SK-N-MC (cell line): Measurements from ENCODE around the gene MET.
A peak's percentile ranks its signal among the peaks of the same experiment; 100 is the strongest.

Source experiments
- DNase-seq: peaks from one replicate; pipeline ENCODE4 v3.0.0-alpha.2; 2011; ENCODE audit warnings: low read depth, low spot score
- H3K27ac ChIP-seq: fragments of 200-600 bp; sonication (generic); 2 replicates; pipeline ENCODE4 v1.5.1; 2016; ENCODE audit warnings: mixed run types
- H3K36me3 ChIP-seq: fragments of 200-600 bp; sonication (generic); 2 replicates; pipeline ENCODE4 v1.6.1; 2017; ENCODE audit warnings: antibody characterized with exemption, low read length, mixed read lengths; ENCODE audit not compliant: insufficient read depth
- H3K4me3 ChIP-seq: fragments of 200-600 bp; sonication (generic); 2 replicates; pipeline ENCODE4 v1.5.1; 2016
- H3K9ac ChIP-seq: fragments of 200-600 bp; sonication (generic); 2 replicates; pipeline ENCODE4 v1.8.0; 2017; ENCODE audit warnings: mixed run types, mixed read lengths; ENCODE audit not compliant: insufficient read length
- H3K9me3 ChIP-seq: fragments of 200-600 bp; sonication (generic); 2 replicates; pipeline ENCODE4 v1.6.1; 2017; ENCODE audit warnings: low read depth, mild to moderate bottlenecking, antibody characterized with exemption, low read length, moderate library complexity, mixed read lengths
- EZH2 ChIP-seq: fragments of 200-600 bp; sonication (generic); IDR thresholded peaks from one replicate; pipeline ENCODE4 v1.6.1; 2017; ENCODE audit warnings: antibody characterized with exemption
- FOXP2 ChIP-seq: optimal IDR thresholded peaks from 2 replicates; pipeline ENCODE3; 2011; ENCODE audit warnings: mild to moderate bottlenecking, moderate library complexity; ENCODE audit not compliant: insufficient read depth; ENCODE audit errors: extremely low read length, control extremely low read depth
- POLR2AphosphoS5 ChIP-seq: IDR thresholded peaks from 2 replicates; pipeline ENCODE4 v1.6.1; 2012; ENCODE audit warnings: mild to moderate bottlenecking, low read depth, low read length, borderline replicate concordance

MET gene

DNA sequence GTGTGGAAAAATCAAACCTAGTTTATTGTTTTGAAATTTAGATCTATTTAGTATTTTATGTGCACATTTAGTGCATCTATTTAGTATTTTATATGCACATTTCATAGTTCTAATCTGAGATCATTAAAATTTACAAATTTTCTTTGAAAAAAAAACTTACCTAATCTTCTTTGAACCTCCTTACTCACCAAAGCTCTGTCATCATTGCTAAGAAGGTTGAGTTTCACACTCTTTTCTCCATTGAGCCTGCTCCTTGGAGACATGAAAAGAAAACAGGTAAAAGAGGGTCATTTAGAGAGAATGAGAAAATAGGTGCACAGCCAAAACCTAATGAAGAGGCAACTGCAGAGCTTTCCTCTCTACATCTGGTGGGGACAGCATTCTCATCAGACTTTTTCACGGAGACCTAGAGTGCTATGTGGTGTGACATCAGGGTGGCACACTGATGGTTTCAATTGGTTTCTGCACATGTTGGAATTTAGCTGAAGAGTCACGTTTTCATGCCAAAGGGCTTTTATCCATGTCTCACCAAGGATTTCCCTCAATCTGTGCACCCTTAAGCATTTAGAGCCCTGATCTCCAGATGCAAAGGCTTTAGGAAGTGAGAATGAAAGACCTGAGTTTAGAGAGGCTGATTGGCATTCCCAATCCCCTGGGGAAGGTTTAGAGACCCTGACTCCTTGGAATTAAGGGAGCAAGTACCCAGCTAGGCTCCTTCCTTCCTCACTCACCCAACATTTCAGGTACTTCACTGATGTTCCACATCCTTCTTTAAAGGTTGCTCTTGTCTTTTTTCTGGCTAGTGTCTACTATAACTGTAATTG, 101.1 kb downstream of the MET start:
- DNase-seq, result no peak
- H3K36me3 ChIP-seq, result peaks cover 2% of the 10 kb centered on the region; the same call in 1 of the 2 replicates

DNA sequence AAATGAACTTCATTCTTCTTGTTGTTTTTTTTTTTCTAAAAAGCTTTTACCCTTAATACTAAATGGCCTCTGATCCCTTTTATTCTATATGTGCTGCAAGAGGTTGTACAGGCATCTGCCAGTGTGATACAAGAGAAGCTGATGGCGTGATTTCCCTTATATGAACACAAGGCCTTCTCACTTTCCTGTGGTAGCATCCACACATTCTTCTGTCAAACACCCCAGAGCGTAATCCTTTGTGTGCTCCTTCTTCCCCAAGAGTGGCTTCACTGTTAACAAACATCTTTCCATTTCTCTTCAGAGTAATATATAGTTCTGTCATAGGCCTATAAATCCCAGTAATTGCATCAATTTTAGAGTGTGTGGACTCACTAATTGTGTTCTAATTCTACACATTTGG, 104.0 kb downstream of the MET start:
- no peak overlapping the region for H3K4me3 ChIP-seq
- no peak overlapping the region for H3K27ac ChIP-seq
- no peak overlapping the region for H3K9ac ChIP-seq
- TF ChIP-seq POLR2AphosphoS5 (no peak), EZH2 (no peak), FOXP2 (no peak)
- H3K36me3 ChIP-seq, result peaks cover 9% of the 10 kb centered on the region; the same call in 1 of the 2 replicates
- DNase-seq, result no peak
- no peaks in the 10 kb centered on the region for H3K9me3 ChIP-seq

More for the DNA sequence above, 101.1 kb downstream of the MET start:
- Histone ChIP-seq H3K9ac (no peak overlapping the region), H3K9me3 (no peaks in the 10 kb centered on the region), H3K27ac (no peak overlapping the region), H3K4me3 (no peak overlapping the region)
- TF ChIP-seq EZH2 (no peak), POLR2AphosphoS5 (no peak), FOXP2 (no peak)

DNA sequence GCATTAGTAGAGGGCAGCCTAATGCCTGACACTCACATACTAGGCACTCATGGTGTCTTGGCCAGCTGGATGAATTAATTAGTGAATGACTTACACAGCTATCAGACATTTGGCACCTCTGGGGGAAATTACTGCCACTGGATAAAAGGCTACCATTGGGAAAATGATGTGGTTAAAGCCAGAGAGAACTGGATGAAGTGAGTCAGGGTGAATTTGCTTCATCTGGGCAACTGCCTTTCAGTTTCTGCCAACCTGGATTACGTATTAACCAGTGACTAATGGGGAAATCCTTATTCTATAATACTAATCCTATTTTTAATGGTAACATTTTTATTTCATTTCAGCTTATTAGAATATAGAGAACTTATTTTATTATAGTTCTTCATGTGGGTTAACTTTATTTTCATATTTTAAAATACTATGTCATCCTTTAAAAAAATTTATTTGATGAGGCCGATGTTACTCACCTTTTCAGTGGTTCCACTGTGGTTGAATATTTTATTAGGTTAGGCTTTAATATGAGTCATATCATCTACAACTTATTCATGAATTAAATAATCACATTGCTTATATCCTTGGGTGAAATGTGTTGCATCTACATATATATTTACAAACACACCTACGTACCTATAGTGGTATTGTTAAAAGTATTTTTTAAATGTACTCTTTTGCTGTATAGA, 104.8 kb downstream of the MET start:
- Histone ChIP-seq H3K4me3 (no peak overlapping the region), H3K27ac (no peak overlapping the region), H3K36me3 (peaks cover 9% of the 10 kb centered on the region; the same call in 1 of the 2 replicates), H3K9me3 (no peaks in the 10 kb centered on the region), H3K9ac (no peak overlapping the region)
- TF ChIP-seq POLR2AphosphoS5, result no peak
- no peak for TF ChIP-seq EZH2
- TF ChIP-seq FOXP2, result no peak
- no peak for DNase-seq

DNA sequence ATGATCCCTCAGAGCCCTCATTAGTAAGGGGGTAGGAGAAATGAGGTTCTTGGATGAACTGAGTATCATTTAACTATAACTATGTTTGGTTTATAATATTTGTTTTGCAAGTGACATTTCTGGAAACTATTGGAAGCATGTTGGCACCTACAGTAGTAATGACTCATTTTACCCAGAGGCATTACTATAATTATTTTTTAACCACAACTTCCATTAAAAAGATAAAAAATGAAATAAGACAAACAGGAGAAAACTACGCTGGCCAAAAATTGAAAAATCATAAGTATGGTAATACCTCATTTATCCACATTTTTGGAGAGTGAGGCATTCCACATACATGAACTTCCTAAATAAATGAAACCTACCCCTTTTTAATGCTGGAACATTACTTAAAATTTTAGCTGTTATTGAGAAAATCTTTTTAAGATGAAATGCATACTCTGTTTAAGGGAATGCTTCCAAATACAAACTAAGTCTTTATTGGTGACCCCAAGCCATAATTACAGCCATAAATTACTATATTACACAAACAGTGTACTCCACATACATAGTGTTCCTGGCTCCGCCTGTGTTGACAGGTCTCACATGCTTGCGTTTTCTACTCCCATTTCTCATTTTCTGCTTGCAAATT, 105.8 kb downstream of the MET start:
- peak overlapping the region; percentile 42; the same call in 1 of the 2 replicates for H3K27ac ChIP-seq
- peak overlapping the region; percentile 36; the same call in 1 of the 2 replicates for H3K4me3 ChIP-seq
- no peak for TF ChIP-seq FOXP2
- TF ChIP-seq EZH2, result no peak
- no peak for TF ChIP-seq POLR2AphosphoS5
- H3K9me3 ChIP-seq, result no peaks in the 10 kb centered on the region
- H3K36me3 ChIP-seq, result peaks cover 9% of the 10 kb centered on the region; the same call in 1 of the 2 replicates
- no peak overlapping the region for H3K9ac ChIP-seq
- DNase-seq, result no peak

DNA sequence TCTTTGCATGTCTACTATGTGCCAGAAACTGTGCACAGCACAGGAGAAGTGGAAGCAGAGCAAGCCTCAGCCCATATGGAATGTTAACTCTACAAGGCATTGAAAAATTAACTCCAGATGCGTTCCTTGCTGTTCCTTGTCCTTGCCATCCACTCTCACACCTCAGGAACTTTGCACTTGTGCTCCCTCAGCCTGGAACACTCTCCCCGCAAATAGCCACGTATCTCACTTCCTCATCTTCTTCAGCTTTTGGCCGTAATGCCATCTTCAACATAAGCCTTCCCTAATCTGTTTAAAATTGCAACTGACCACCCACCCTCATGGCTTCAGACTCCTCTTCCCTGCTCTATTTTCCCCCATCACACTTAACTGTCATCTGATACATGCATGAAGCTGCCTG, 107.2 kb downstream of the MET start:
- TF ChIP-seq EZH2, result no peak
- TF ChIP-seq POLR2AphosphoS5, result no peak
- no peak for TF ChIP-seq FOXP2
- no peaks in the 10 kb centered on the region for H3K9me3 ChIP-seq
- no peak overlapping the region for H3K4me3 ChIP-seq
- no peak overlapping the region for H3K27ac ChIP-seq
- no peak overlapping the region for H3K9ac ChIP-seq
- DNase-seq, result no peak
- H3K36me3 ChIP-seq, result peaks cover 15% of the 10 kb centered on the region; the same call in 1 of the 2 replicates

DNA sequence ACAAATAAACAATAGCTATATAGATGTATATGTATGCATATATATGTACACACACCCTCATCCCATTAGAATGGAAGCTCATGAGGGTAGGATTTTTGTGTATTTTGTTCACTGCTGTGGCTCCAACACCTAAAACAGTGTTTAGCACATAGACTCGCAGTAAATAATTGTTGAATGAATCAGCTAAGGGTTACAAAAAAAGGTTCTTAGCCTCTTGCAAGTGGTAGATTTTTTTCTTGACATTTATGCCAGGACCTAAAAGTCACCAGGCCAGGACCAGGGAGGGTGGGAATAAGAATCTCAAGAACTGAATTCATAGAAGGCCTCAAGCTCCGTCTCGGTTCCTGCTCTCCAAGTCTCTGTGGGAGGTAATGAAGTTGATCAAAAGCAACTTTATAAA, 107.9 kb downstream of the MET start:
- no peaks in the 10 kb centered on the region for H3K9me3 ChIP-seq
- DNase-seq, result no peak
- no peak overlapping the region for H3K27ac ChIP-seq
- peaks cover 15% of the 10 kb centered on the region; the same call in 1 of the 2 replicates for H3K36me3 ChIP-seq
- TF ChIP-seq FOXP2 (no peak), EZH2 (no peak), POLR2AphosphoS5 (no peak)
- no peak overlapping the region for H3K4me3 ChIP-seq
- no peak overlapping the region for H3K9ac ChIP-seq

DNA sequence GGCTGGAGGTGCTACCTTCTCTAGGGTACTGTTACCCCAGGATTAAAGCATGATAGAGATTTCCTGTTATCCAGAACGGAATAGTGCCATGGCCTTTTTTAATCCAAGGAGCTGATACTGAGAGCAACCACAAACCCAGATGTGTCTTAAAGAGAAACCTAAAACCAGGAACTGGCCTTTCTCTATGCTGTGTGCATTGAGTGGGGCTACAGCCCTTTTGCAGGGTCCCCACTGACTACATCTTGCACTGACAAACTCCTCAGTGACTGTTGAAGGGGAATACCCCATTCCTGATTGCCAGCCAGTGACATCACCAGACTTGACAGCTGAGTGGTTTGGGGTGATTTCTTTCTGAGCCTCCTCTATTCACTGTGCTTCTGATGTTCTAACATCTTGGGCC, 108.5 kb downstream of the MET start:
- Histone ChIP-seq H3K4me3 (no peak overlapping the region), H3K36me3 (peaks cover 15% of the 10 kb centered on the region; the same call in 1 of the 2 replicates), H3K9me3 (no peaks in the 10 kb centered on the region), H3K27ac (no peak overlapping the region), H3K9ac (no peak overlapping the region)
- TF ChIP-seq FOXP2, result no peak
- TF ChIP-seq EZH2, result no peak
- no peak for DNase-seq

DNA sequence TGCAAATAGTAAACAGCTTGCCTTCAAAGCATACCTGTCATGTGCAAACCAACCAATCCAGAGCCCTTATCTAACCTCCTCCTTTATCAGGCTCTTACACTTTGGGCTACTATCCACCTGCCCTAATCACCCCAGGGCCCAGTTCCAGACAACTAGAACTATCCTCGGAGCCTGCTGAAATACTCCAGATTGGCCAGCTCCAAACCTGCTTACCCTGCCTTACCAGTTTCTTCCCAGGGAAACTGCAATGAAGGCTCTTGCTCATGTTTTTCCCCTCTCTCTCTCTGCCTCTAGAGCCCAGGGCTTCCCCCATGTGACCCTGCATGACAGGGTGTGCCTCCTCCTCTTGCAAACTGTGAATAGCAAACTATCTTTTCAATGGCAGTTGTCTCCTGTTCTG, 109.0 kb downstream of the MET start:
- no peak for DNase-seq
- Histone ChIP-seq H3K4me3 (no peak overlapping the region), H3K9me3 (no peaks in the 10 kb centered on the region), H3K36me3 (peaks cover 15% of the 10 kb centered on the region; the same call in 1 of the 2 replicates), H3K9ac (no peak overlapping the region), H3K27ac (no peak overlapping the region)
- TF ChIP-seq FOXP2 (no peak), POLR2AphosphoS5 (no peak), EZH2 (no peak)
